HepG2 (cell line): ENCODE measurements around the gene RAD1. TPM values are rescaled to one million over a fixed set of nuclear protein-coding genes. Genes with fewer than 3 reads are reported as not detected.

Experiments used
- AHDC1 ChIP-seq: sonication (generic); formaldehyde crosslinking; IDR thresholded peaks from 2 replicates; pipeline ENCODE4 v1.5.1; 2020; ENCODE audit warnings: mild to moderate bottlenecking, missing genetic modification reagents, borderline replicate concordance
- ATF7-NPFF ChIP-seq: sonication (generic); formaldehyde crosslinking; IDR thresholded peaks from 2 replicates; pipeline ENCODE4 v1.8.1; 2023; ENCODE audit warnings: mild to moderate bottlenecking, low read depth, missing genetic modification reagents, moderate library complexity
- CEBPG ChIP-seq: IDR thresholded peaks from 2 replicates; pipeline ENCODE4 v1.6.1; 2016
- DMTF1 ChIP-seq: sonication (generic); formaldehyde crosslinking; IDR thresholded peaks from 2 replicates; pipeline ENCODE4 v1.4.0; 2020; ENCODE audit warnings: mild to moderate bottlenecking, missing genetic modification reagents
- DPF2 ChIP-seq: sonication (generic); formaldehyde crosslinking; IDR thresholded peaks from 2 replicates; pipeline ENCODE4 v1.4.0; 2020; ENCODE audit warnings: mild to moderate bottlenecking, low read depth, missing genetic modification reagents, borderline replicate concordance
- FOXA1 ChIP-seq, 2 experiments: fragments of 450-650 bp in 1 of 2; sonication (generic) in 1 of 2; formaldehyde crosslinking in 1 of 2; IDR thresholded peaks; 2 replicates each; pipeline versions ENCODE4 v1.4.0 to v1.6.1; 2016 to 2020; ENCODE audit warnings: missing genetic modification reagents in 1 of 2
- FOXJ3 ChIP-seq: sonication (generic); formaldehyde crosslinking; IDR thresholded peaks from 2 replicates; pipeline ENCODE4 v1.4.0; 2020; ENCODE audit warnings: missing genetic modification reagents, mild to moderate bottlenecking, borderline replicate concordance
- HDAC1 ChIP-seq: sonication (generic); formaldehyde crosslinking; IDR thresholded peaks from 2 replicates; pipeline ENCODE4 v1.5.1; 2020; ENCODE audit warnings: mild to moderate bottlenecking, missing genetic modification reagents
- HMG20A ChIP-seq: IDR thresholded peaks from 2 replicates; pipeline ENCODE4 v1.6.1; 2016; ENCODE audit warnings: borderline replicate concordance
- KDM3A ChIP-seq: IDR thresholded peaks from 2 replicates; pipeline ENCODE4 v1.6.1; 2018; ENCODE audit warnings: low read depth, missing compliant biosample characterization
- MED8 ChIP-seq: sonication (generic); formaldehyde crosslinking; IDR thresholded peaks from 2 replicates; pipeline ENCODE4 v1.8.1; 2023; ENCODE audit warnings: mild to moderate bottlenecking, missing genetic modification reagents; ENCODE audit not compliant: insufficient replicate concordance
- MIER3 ChIP-seq: IDR thresholded peaks from 2 replicates; pipeline ENCODE4 v1.6.1; 2016; ENCODE audit warnings: missing compliant biosample characterization, borderline replicate concordance
- NCOA5 ChIP-seq: sonication (generic); formaldehyde crosslinking; IDR thresholded peaks from 2 replicates; pipeline ENCODE4 v1.4.0; 2020; ENCODE audit warnings: missing genetic modification reagents
- NFIB ChIP-seq: sonication (generic); formaldehyde crosslinking; IDR thresholded peaks from 2 replicates; pipeline ENCODE4 v1.9.0; 2021; ENCODE audit warnings: missing genetic modification reagents, mild to moderate bottlenecking, borderline replicate concordance
- SKIL ChIP-seq: sonication (generic); formaldehyde crosslinking; IDR thresholded peaks from 2 replicates; pipeline ENCODE4 v1.8.0; 2022; ENCODE audit warnings: missing genetic modification reagents, mild to moderate bottlenecking, moderate library complexity, borderline replicate concordance
- SMC3 ChIP-seq: IDR thresholded peaks from 2 replicates; pipeline ENCODE4 v1.6.1; 2011; ENCODE audit warnings: low read length, improper control_type of control experiment
- ZNF10 ChIP-seq: sonication (generic); formaldehyde crosslinking; IDR thresholded peaks from 2 replicates; pipeline ENCODE4 v1.4.0; 2020; ENCODE audit warnings: mild to moderate bottlenecking, low read depth, missing genetic modification reagents, borderline replicate concordance
- polyA plus RNA-seq, 8 experiments: library from polyadenylated mRNA; depleted of rRNA in 3 of 8; stranded (reverse) in 7 of 8; unstranded in 1 of 8; fragments of >200 nt; fragmentation: Illumina TruSeq in 4 of 8; extraction: Trizol in 4 of 8; gene quantifications; 2 replicates each; pipeline versions ENCODE4 v1.2.1 to v1.2.3, GENCODE V29; 2011 to 2016; ENCODE audit warnings: low read depth in 4 of 8, missing spikeins in 1 of 8, mixed read lengths in 1 of 8; ENCODE audit not compliant: insufficient read depth in 1 of 8
- total RNA-seq, 5 experiments: library from RNA; depleted of rRNA; stranded (reverse); fragments of >200 nt; fragmentation: Illumina TruSeq; extraction: Trizol; gene quantifications; 2 replicates each; pipeline ENCODE4 v1.2.3, GENCODE V29; 2016; ENCODE audit warnings: low read depth in 1 of 5
- TF ChIP-seq, protein P1 (sequence below): sonication (generic); formaldehyde crosslinking; IDR thresholded peaks from 2 replicates; pipeline ENCODE4 v1.4.0; 2020; ENCODE audit warnings: missing genetic modification reagents

Gene RAD1
- total and polyA plus RNA-seq, 2 of the 13 experiments (the other 11 are each of a cell fraction or from before 2014, with no cell fraction given) = 14.7 to 39.1 TPM

- TF ChIP-seq SKIL (CRISPR knock-in tag) (peak; percentile 90), SMC3 (no peak), DPF2 (peak; percentile 86), MED8 (CRISPR knock-in tag) (no peak), NFIB (CRISPR knock-in tag) (no peak), DMTF1 (CRISPR knock-in tag) (no peak), HDAC1 (peak; percentile 56), CEBPG (CRISPR knock-in tag) (peak; percentile 22; the same call in 1 of the 2 replicates), MIER3 (CRISPR knock-in tag) (peak; percentile 24; the same call in 1 of the 2 replicates), ZNF10 (CRISPR knock-in tag) (no peak), AHDC1 (CRISPR knock-in tag) (peak; percentile 84; the same call in 1 of the 2 replicates), ATF7-NPFF (CRISPR knock-in tag) (no peak), FOXJ3 (CRISPR knock-in tag) (peak; percentile 64; the same call in 1 of the 2 replicates), HMG20A (CRISPR knock-in tag) (peak; percentile 50; the same call in 1 of the 2 replicates), KDM3A (no peak), FOXA1 (IDR thresholded peaks at IDR 0.05) (no peak), FOXA1 (CRISPR knock-in tag; IDR thresholded peaks at IDR 0.05) (peak; percentile 62), NCOA5 (no peak)
- TF ChIP-seq, protein P1, sequence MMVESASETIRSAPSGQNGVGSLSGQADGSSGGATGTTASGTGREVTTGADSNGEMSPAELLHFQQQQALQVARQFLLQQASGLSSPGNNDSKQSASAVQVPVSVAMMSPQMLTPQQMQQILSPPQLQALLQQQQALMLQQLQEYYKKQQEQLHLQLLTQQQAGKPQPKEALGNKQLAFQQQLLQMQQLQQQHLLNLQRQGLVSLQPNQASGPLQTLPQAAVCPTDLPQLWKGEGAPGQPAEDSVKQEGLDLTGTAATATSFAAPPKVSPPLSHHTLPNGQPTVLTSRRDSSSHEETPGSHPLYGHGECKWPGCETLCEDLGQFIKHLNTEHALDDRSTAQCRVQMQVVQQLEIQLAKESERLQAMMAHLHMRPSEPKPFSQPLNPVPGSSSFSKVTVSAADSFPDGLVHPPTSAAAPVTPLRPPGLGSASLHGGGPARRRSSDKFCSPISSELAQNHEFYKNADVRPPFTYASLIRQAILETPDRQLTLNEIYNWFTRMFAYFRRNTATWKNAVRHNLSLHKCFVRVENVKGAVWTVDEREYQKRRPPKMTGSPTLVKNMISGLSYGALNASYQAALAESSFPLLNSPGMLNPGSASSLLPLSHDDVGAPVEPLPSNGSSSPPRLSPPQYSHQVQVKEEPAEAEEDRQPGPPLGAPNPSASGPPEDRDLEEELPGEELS (CRISPR knock-in tag) = peak; percentile 75
Observed at GRCh38 chr5:34889394-34889793, 25.9 kb downstream of the RAD1 start (continued).
